HG02588 (cell line): ENCODE measurements around the gene FER1L5.

Source experiments
- ATAC-seq: cut with Tn5 transposase; IDR thresholded peaks from one replicate; pipeline ENCODE4 v1.9.1; 2021; ENCODE audit warnings: mild to moderate bottlenecking, moderate library complexity; ENCODE audit not compliant: unreplicated experiment

FER1L5 gene

GRCh38 chr2:96739076-96739632 lies 96.6 kb downstream of the FER1L5 start:
- ATAC-seq, result no peak

GRCh38 chr2:96739633-96740428 lies 97.3 kb downstream of the FER1L5 start, which contains the start of gene LMAN2L:
LMAN2L (minus strand) TSS chr2:96740064; CDS start chr2:96740040, 24 bp downstream.
- peak; percentile 99 for ATAC-seq

- no peak for ATAC-seq
Measured at GRCh38 chr2:96747061-96747617, 104.6 kb downstream of the FER1L5 start.

GRCh38 chr2:96751800-96752199 lies 109.2 kb downstream of the FER1L5 start:
- no peak for ATAC-seq

GRCh38 chr2:96753661-96754282 lies 111.2 kb downstream of the FER1L5 start:
- no peak for ATAC-seq

GRCh38 chr2:96754317-96754716 lies 111.8 kb downstream of the FER1L5 start:
- ATAC-seq, result no peak
